B cell (primary cell): ENCODE results near the gene VEGFB. TPM values are rescaled to one million over a fixed set of nuclear protein-coding genes. Genes with fewer than 3 reads are reported as not detected.

Experiments
- ATAC-seq: fragments of 200-7000 bp; cut with Tn5 transposase; one replicate; pipeline ENCODE4 v1.10.0; 2021; ENCODE audit warnings: low read depth, mild to moderate bottlenecking, moderate number of reproducible peaks, moderate library complexity
- CTCF ChIA-PET: fragments of 350-600 bp; sonication (Branson Sonifier 250); formaldehyde crosslinking; loops from one replicate; lab custom pipeline; 2021; ENCODE audit warnings: antibody characterized with exemption, inconsistent platforms; lab: Charles Lee
- POLR2A ChIA-PET: fragments of 350-600 bp; sonication (Branson Sonifier 250); formaldehyde crosslinking; loops from one replicate; lab custom pipeline; 2021; ENCODE audit warnings: antibody characterized with exemption; lab: Charles Lee
- DNase-seq: peaks from one replicate; pipeline ENCODE4 v3.0.0; 2013
- H2AFZ ChIP-seq: 2 replicates; pipeline ENCODE4 v1.6.1; 2012; ENCODE audit warnings: mild to moderate bottlenecking, low read depth, low read length; ENCODE audit not compliant: insufficient read depth, poor library complexity, severe bottlenecking
- H3K27ac ChIP-seq, 2 donors: 1 replicate in 1 of 2; 2 replicates in 1 of 2; pipeline ENCODE4 v1.5.1; 2012 to 2013; ENCODE audit warnings: low read length in 2 of 2, mild to moderate bottlenecking in 2 of 2, moderate library complexity in 1 of 2
- H3K27me3 ChIP-seq, 4 experiments: fragments of 200-600 bp in 1 of 4; sonication (generic) in 1 of 4; replicated peaks in 1 of 4; 1 replicate in 2 of 4; 2 replicates in 2 of 4; pipeline versions ENCODE4 v1.6.1 to v1.7.0; 2013 to 2016; ENCODE audit warnings: low read length in 3 of 4, mild to moderate bottlenecking in 2 of 4, mixed read lengths in 1 of 4, moderate library complexity in 1 of 4; ENCODE audit not compliant: insufficient read depth in 4 of 4, control insufficient read depth in 3 of 4; ENCODE audit errors: control extremely low read depth in 1 of 4
- H3K36me3 ChIP-seq, 2 experiments: replicated peaks in 1 of 2; 1 replicate in 1 of 2; 2 replicates in 1 of 2; pipeline versions ENCODE4 v1.6.1 to v1.7.1; 2013; ENCODE audit warnings: low read length in 1 of 2; ENCODE audit not compliant: insufficient read depth in 2 of 2, control insufficient read depth in 1 of 2; ENCODE audit errors: control extremely low read depth in 1 of 2, extremely low read depth in 1 of 2
- H3K4me1 ChIP-seq, 2 donors: fragments of 200-600 bp in 1 of 2; sonication (generic) in 1 of 2; 1 replicate in 1 of 2; 2 replicates in 1 of 2; pipeline versions ENCODE4 v1.5.1 to v1.6.1; 2013 to 2017; ENCODE audit warnings: low read length in 2 of 2; ENCODE audit not compliant: control insufficient read depth in 2 of 2, insufficient read depth in 2 of 2
- H3K4me2 ChIP-seq: replicated peaks from 2 replicates; pipeline ENCODE3; 2012; ENCODE audit warnings: mild to moderate bottlenecking, low read depth, low read length; ENCODE audit not compliant: poor library complexity, severe bottlenecking
- H3K4me3 ChIP-seq, 5 experiments: fragments of 200-600 bp in 1 of 5; sonication (generic) in 1 of 5; 1 replicate in 3 of 5; 2 replicates in 2 of 5; pipeline versions ENCODE4 v1.5.1 to v1.7.0; 2011 to 2016; ENCODE audit warnings: low read length in 4 of 5, mild to moderate bottlenecking in 4 of 5, low read depth in 2 of 5, control low read depth in 1 of 5, moderate library complexity in 1 of 5; ENCODE audit not compliant: insufficient read depth in 1 of 5; ENCODE audit errors: control extremely low read depth in 1 of 5, extremely low read depth in 1 of 5
- H3K79me2 ChIP-seq: fragments of 200-600 bp; sonication (generic); one replicate; pipeline ENCODE4 v1.6.0; 2016; ENCODE audit warnings: low read length; ENCODE audit not compliant: control insufficient read depth, insufficient read depth
- H3K9ac ChIP-seq: fragments of 200-600 bp; sonication (generic); 2 replicates; pipeline ENCODE4 v1.6.1; 2017; ENCODE audit warnings: mild to moderate bottlenecking, low read length, moderate library complexity
- H3K9me3 ChIP-seq, 3 donors: one replicate each; pipeline versions ENCODE4 v1.6.1 to v1.7.1; 2013; ENCODE audit warnings: low read length in 2 of 3; ENCODE audit not compliant: control insufficient read depth in 2 of 3, insufficient read depth in 1 of 3; ENCODE audit errors: control extremely low read depth in 1 of 3
- H4K20me1 ChIP-seq: 2 replicates; pipeline ENCODE4 v1.6.0; 2012; ENCODE audit warnings: mild to moderate bottlenecking, low read length; ENCODE audit not compliant: insufficient read depth, control insufficient read depth, poor library complexity, severe bottlenecking
- H3K27ac Mint-ChIP-seq: one replicate; pipeline ENCODE4 v1.8.0; 2021; ENCODE audit warnings: mixed read lengths
- H3K27me3 Mint-ChIP-seq: one replicate; pipeline ENCODE4 v1.8.0; 2021; ENCODE audit warnings: mixed read lengths
- H3K4me1 Mint-ChIP-seq: one replicate; pipeline ENCODE4 v1.8.0; 2021; ENCODE audit warnings: mixed read lengths
- H3K4me3 Mint-ChIP-seq: one replicate; pipeline ENCODE4 v1.8.0; 2021; ENCODE audit warnings: mixed read lengths
- H3K9me3 Mint-ChIP-seq: one replicate; pipeline ENCODE4 v1.8.0; 2022; ENCODE audit warnings: mixed read lengths; ENCODE audit not compliant: insufficient read depth
- CTCF ChIP-seq: fragments of 200-600 bp; IDR thresholded peaks from one replicate; pipeline ENCODE4 v1.8.0; 2022; ENCODE audit warnings: antibody characterized with exemption, mild to moderate bottlenecking
- EZH2 ChIP-seq: IDR thresholded peaks from 2 replicates; pipeline ENCODE4 v1.6.1; 2012; ENCODE audit warnings: borderline replicate concordance, low read depth, mild to moderate bottlenecking, moderate library complexity, low read length; ENCODE audit not compliant: insufficient read depth, poor library complexity, severe bottlenecking
- WGBS: methylation state at CpG from one replicate; pipeline ENCODE4 v1.1.5; 2013; ENCODE audit warnings: missing lambda C conversion rate; ENCODE audit not compliant: insufficient coverage; 5-methylcytosine and 5-hydroxymethylcytosine counted together
- intact Hi-C: fragments of 100-400 bp; cut with micrococcal nuclease; formaldehyde crosslinking; loops from one replicate; pipeline ENCODE4 v1.10.0; 2022
- polyA plus RNA-seq: library from polyadenylated mRNA; depleted of rRNA; stranded (reverse); fragments of >200 nt; gene quantifications from 2 replicates; pipeline ENCODE4 v1.2.3, GENCODE V29; 2012
- total RNA-seq, 2 donors: library from RNA; stranded (reverse); fragments of 120-200 nt in 1 of 2; gene quantifications; 1 replicate in 1 of 2; 2 replicates in 1 of 2; pipeline versions ENCODE4 v1.2.3 to v1.2.4, GENCODE V29; 2013 to 2022

Gene VEGFB
- total and polyA plus RNA-seq, 2 donors (not counting 1 experiment from before 2014, with no cell fraction given): 56.4 to 152 TPM

- H3K4me1 Mint-ChIP-seq: peaks cover 38% of the 10 kb centered on the region
- Histone ChIP-seq H3K79me2 (peaks cover 4% of the 10 kb centered on the region), H3K4me1 (peaks cover 27 to 54% of the 10 kb centered on the region in 2 donors), H3K9ac (peak overlapping the region; percentile 80), H2AFZ (peak overlapping the region; percentile 83), H3K9me3 (no peaks in the 10 kb centered on the region), H3K36me3 (peaks cover 0 to 8% of the 10 kb centered on the region in 2 experiments), H3K4me2 (peak overlapping the region; percentile 99), H3K27ac (no peak overlapping the region), H3K27me3 (no peaks in the 10 kb centered on the region), H4K20me1 (no peaks in the 10 kb centered on the region), H3K4me3 (peak overlapping the region in 4 of 5 experiments; percentile 78 to 99 (median 90))
- DNase-seq (no peak), ATAC-seq (no peak)
- H3K9me3 Mint-ChIP-seq: no peaks in the 10 kb centered on the region
- H3K27me3 Mint-ChIP-seq: no peaks in the 10 kb centered on the region
- WGBS: 54% methylated on average over 23 of the region's 31 CpGs
- TF ChIP-seq EZH2: no peak
- no peak for TF ChIP-seq CTCF
- ChIA-PET POLR2A (interaction anchor here (2.0 to 4.0 kb wide), 3 partner anchors 22 to 43 kb away, joined by 7 to 37 read pairs (median 11); partner anchors contain the start of genes BAD and FERMT3), CTCF (interaction anchor here (2.4 to 10.4 kb wide), 3 partner anchors 21 to 53 kb away, joined by 7 to 141 read pairs (median 51); partner anchors contain the start of gene FERMT3)
- intact Hi-C loops: loop anchor here (1.0 kb wide), 1 partner anchor 21 kb away; no protein-coding TSS in a partner anchor
- peak overlapping the region; percentile 70 for H3K27ac Mint-ChIP-seq
- peak overlapping the region; percentile 89 for H3K4me3 Mint-ChIP-seq
These were observed 13.5 kb downstream of the VEGFB start for GRCh38 chr11:64247729-64248531.

- H3K27ac Mint-ChIP-seq: peak overlapping the region; percentile 32
- Histone ChIP-seq H4K20me1 (no peaks in the 10 kb centered on the region), H3K4me3 (no peak overlapping the region), H3K27ac (no peak overlapping the region), H3K79me2 (peaks cover 4% of the 10 kb centered on the region), H3K4me2 (no peak overlapping the region), H3K36me3 (peaks cover 0 to 4% of the 10 kb centered on the region in 2 experiments), H3K9me3 (no peaks in the 10 kb centered on the region), H3K9ac (no peak overlapping the region), H3K27me3 (no peaks in the 10 kb centered on the region), H2AFZ (no peak overlapping the region), H3K4me1 (peaks cover 27 to 51% of the 10 kb centered on the region in 2 donors)
- intact Hi-C loops: no loop called here
- WGBS: 100% methylated on average over 2 of the region's 7 CpGs
- peak overlapping the region; percentile 79 for H3K4me3 Mint-ChIP-seq
- POLR2A ChIA-PET: no interaction called here
- no peaks in the 10 kb centered on the region for H3K27me3 Mint-ChIP-seq
- no peak for TF ChIP-seq EZH2
- TF ChIP-seq CTCF: no peak
- DNase-seq (no peak), ATAC-seq (no peak)
- CTCF ChIA-PET: interaction anchor here (1.2 to 10.4 kb wide), 5 partner anchors 11 to 53 kb away, joined by 3 to 141 read pairs (median 7); partner anchors contain the start of gene FERMT3
- H3K4me1 Mint-ChIP-seq: peaks cover 36% of the 10 kb centered on the region
- no peaks in the 10 kb centered on the region for H3K9me3 Mint-ChIP-seq
These were observed 14.2 kb downstream of the VEGFB start for GRCh38 chr11:64248578-64248977.
